Occipital lobe (tissue), 2 donors: ENCODE results near the gene CNOT6L. TPM values are rescaled to one million over a fixed set of nuclear protein-coding genes. Genes with fewer than 3 reads are reported as not detected.

Experiments
- DNase-seq: peaks from one replicate; lab custom pipeline; 2025; lab: John Stamatoyannopoulos, UW
- total RNA-seq: library from RNA; depleted of rRNA; stranded (reverse); fragments of >200 nt; gene quantifications from one replicate; pipeline ENCODE4 v1.2.3, GENCODE V29; 2014

The CNOT6L gene
- total RNA-seq, 1 donor from 2014 or later: 49.4 TPM

GRCh38 chr4:77820649-77821561, 1.7 kb upstream of the CNOT6L start:
- DNase-seq: peak; percentile 10

GRCh38 chr4:77819843-77820648, 878 bp upstream of the CNOT6L start:
- peak; percentile 89 for DNase-seq

- peak; percentile 69 for DNase-seq
Observed at GRCh38 chr4:77819404-77819842, 255 bp upstream of the CNOT6L start.

- peak; percentile 49 for DNase-seq
Observed at GRCh38 chr4:77818073-77818601, 1.0 kb downstream of the CNOT6L start.

GRCh38 chr4:77817304-77818072, 1.7 kb downstream of the CNOT6L start:
- no peak for DNase-seq

GRCh38 chr4:77816546-77816945, 2.6 kb downstream of the CNOT6L start:
- no peak for DNase-seq

- DNase-seq: no peak
Observed at GRCh38 chr4:77815636-77816035, 3.5 kb downstream of the CNOT6L start.

- DNase-seq: no peak
Observed at GRCh38 chr4:77805840-77806239, 13.3 kb downstream of the CNOT6L start.

GRCh38 chr4:77804471-77804870, 14.7 kb downstream of the CNOT6L start:
- no peak for DNase-seq

GRCh38 chr4:77802402-77802801, 16.8 kb downstream of the CNOT6L start:
- DNase-seq: no peak

- no peak for DNase-seq
Observed at GRCh38 chr4:77801260-77801608, 17.9 kb downstream of the CNOT6L start.

- DNase-seq: no peak
Observed at GRCh38 chr4:77800483-77801259, 18.5 kb downstream of the CNOT6L start.

- DNase-seq: no peak
Observed at GRCh38 chr4:77800077-77800476, 19.1 kb downstream of the CNOT6L start.

GRCh38 chr4:77798385-77798784, 20.8 kb downstream of the CNOT6L start:
- DNase-seq: no peak

GRCh38 chr4:77797239-77797638, 21.9 kb downstream of the CNOT6L start:
- DNase-seq: no peak

GRCh38 chr4:77795326-77795725, 23.8 kb downstream of the CNOT6L start:
- no peak for DNase-seq

GRCh38 chr4:77790146-77790545, 29.0 kb downstream of the CNOT6L start:
- DNase-seq: no peak

GRCh38 chr4:77788990-77789389, 30.2 kb downstream of the CNOT6L start:
- DNase-seq: no peak

- no peak for DNase-seq
Observed at GRCh38 chr4:77787969-77788368, 31.2 kb downstream of the CNOT6L start.

GRCh38 chr4:77785669-77786068, 33.5 kb downstream of the CNOT6L start:
- no peak for DNase-seq

GRCh38 chr4:77783895-77784294, 35.3 kb downstream of the CNOT6L start:
- DNase-seq: no peak
